ENCODE measurements around the gene TMEM244. TPM values are rescaled to one million over a fixed set of nuclear protein-coding genes. Genes with fewer than 3 reads are reported as not detected.

Gene TMEM244
- total RNA-seq, 4 donors from 2014 or later, result not detected

DNA sequence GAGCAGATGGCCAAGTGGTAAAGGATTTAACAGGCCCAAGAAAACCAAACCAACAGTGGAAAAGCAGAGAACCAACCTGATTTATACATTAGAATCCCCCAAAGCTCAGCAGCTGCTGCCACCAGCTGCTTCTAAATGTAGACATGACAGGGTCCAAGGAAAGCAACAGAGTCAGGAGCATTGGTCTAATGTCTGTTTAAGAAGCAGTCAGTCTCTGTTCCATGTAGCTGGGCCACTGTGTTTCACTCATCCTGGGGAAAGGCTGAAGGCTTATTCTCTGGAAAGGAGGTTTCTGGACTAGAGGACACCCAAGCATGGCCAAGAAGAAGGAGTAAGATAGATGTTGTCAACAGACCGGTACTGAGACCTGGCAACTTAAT lies 75.4 kb downstream of the TMEM244 start:
- 78 to 89% methylated on average over 1 of the region's 1 CpG for WGBS, 2 donors
- intact Hi-C loops (cut with DNase I), result no loop called here

DNA sequence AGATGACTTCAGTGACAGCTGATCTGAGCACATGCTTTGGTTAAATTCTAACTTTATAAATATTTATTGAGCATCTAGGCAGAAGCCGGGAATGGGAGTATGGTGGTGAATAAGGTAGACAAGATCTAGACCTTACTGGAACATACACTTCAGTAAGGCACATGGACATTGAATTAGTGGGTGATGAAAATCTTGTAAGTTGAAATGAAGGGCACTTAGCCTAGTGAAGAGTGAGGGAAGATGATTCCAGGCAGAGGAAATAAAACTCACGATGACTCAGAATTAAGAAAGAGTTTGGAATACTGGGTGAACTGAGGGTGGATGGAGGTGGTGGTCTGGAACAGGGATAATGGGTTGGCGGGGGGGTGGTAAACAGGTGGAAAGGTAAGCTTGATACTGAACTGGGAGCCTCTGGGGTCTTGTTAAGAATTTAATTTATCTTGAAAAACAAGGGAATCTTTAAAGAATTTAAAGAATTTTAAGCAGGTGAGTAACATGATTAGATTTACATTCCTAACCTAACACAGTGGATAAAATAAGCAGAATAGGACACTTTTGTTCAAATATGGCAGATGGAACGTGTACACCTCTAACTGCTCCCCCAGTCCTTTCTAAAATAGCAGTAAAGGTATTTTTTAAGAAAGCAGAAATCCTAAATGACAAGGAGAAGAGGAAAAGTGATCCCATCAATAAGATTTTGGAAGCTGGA lies 75.9 kb downstream of the TMEM244 start:
- H3K4me1 ChIP-seq, result no peaks in the 10 kb centered on the region
- intact Hi-C loops (cut with DNase I), result no loop called here
- no peaks in the 10 kb centered on the region for H3K36me3 ChIP-seq
- no peaks in the 10 kb centered on the region for H3K9me3 ChIP-seq
- WGBS, 2 donors, result 79 to 85% methylated on average over 4 of the region's 4 CpGs
- H3K27me3 ChIP-seq, result no peaks in the 10 kb centered on the region
- no peak overlapping the region for H3K27ac ChIP-seq
- H3K4me3 ChIP-seq (replicated peaks in 1 of 3), result no peak overlapping the region
- TF ChIP-seq, protein P1, sequence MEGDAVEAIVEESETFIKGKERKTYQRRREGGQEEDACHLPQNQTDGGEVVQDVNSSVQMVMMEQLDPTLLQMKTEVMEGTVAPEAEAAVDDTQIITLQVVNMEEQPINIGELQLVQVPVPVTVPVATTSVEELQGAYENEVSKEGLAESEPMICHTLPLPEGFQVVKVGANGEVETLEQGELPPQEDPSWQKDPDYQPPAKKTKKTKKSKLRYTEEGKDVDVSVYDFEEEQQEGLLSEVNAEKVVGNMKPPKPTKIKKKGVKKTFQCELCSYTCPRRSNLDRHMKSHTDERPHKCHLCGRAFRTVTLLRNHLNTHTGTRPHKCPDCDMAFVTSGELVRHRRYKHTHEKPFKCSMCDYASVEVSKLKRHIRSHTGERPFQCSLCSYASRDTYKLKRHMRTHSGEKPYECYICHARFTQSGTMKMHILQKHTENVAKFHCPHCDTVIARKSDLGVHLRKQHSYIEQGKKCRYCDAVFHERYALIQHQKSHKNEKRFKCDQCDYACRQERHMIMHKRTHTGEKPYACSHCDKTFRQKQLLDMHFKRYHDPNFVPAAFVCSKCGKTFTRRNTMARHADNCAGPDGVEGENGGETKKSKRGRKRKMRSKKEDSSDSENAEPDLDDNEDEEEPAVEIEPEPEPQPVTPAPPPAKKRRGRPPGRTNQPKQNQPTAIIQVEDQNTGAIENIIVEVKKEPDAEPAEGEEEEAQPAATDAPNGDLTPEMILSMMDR (IDR thresholded peaks at IDR 0.05), result no peak
- no peak for TF ChIP-seq POLR2A (IDR thresholded peaks at IDR 0.05)
- no peak for DNase-seq

More for the DNA sequence above, 75.4 kb downstream of the TMEM244 start:
- TF ChIP-seq POLR2A (IDR thresholded peaks at IDR 0.05), result no peak
- TF ChIP-seq, protein P1 (IDR thresholded peaks at IDR 0.05), result no peak
- DNase-seq, result no peak
- no peak overlapping the region for H3K27ac ChIP-seq
- no peaks in the 10 kb centered on the region for H3K27me3 ChIP-seq
- H3K36me3 ChIP-seq, result no peaks in the 10 kb centered on the region
- no peak overlapping the region for H3K4me3 ChIP-seq (replicated peaks in 1 of 3)
- no peaks in the 10 kb centered on the region for H3K9me3 ChIP-seq
- H3K4me1 ChIP-seq, result no peaks in the 10 kb centered on the region

Small RNA genes within 50 kb of the gene (small RNA-seq; reads per million reads assigned to genes)
- gene AL451046.2, result not detected

Other genes with a start within 250 kb of the TMEM244 start
- gene ARHGAP18, start 151.1 kb downstream of the TMEM244 start, total RNA-seq, result 10 to 100 TPM; 26.5 to 31.6 (median 28.3) TPM
- 10 to 100 TPM in 3 of 4 donors, 1 to 10 TPM in 1; 8.1 to 18.1 (median 14.2) TPM for gene L3MBTL3, start 157.3 kb upstream of the TMEM244 start, total RNA-seq

Data from thyroid gland (tissue), 4 donors.